Activated CD4-positive, alpha-beta T cell treated with anti-CD3 and anti-CD28 coated beads for 36 hours (primary cell): ENCODE results near the gene FARS2. TPM values are rescaled to one million over a fixed set of nuclear protein-coding genes. Genes with fewer than 3 reads are reported as not detected.

Experiments
- ATAC-seq: fragments of 200-7000 bp; cut with Tn5 transposase; one replicate; pipeline ENCODE4 v1.10.0; 2021; ENCODE audit warnings: mild to moderate bottlenecking, moderate library complexity
- CTCF ChIA-PET: fragments of 350-600 bp; sonication (Branson Sonifier 250); formaldehyde crosslinking; loops from one replicate; lab custom pipeline; 2021; ENCODE audit warnings: antibody characterized with exemption; lab: Charles Lee
- POLR2A ChIA-PET: fragments of 350-600 bp; sonication (Branson Sonifier 250); formaldehyde crosslinking; loops from one replicate; lab custom pipeline; 2021; ENCODE audit warnings: antibody characterized with exemption, inconsistent platforms; lab: Charles Lee
- DNase-seq: peaks from one replicate; pipeline ENCODE4 v3.0.0-alpha.2; 2020
- H3K27ac Mint-ChIP-seq: one replicate; pipeline ENCODE4 v1.8.0; 2021; ENCODE audit warnings: mixed read lengths
- H3K27me3 Mint-ChIP-seq: one replicate; pipeline ENCODE4 v1.8.0; 2021; ENCODE audit warnings: mixed read lengths
- H3K36me3 Mint-ChIP-seq: one replicate; pipeline ENCODE4 v1.8.0; 2021; ENCODE audit warnings: low read depth, mixed read lengths
- H3K4me1 Mint-ChIP-seq: one replicate; pipeline ENCODE4 v1.8.0; 2021; ENCODE audit warnings: mixed read lengths
- H3K4me3 Mint-ChIP-seq: one replicate; pipeline ENCODE4 v1.8.0; 2021; ENCODE audit warnings: mild to moderate bottlenecking, moderate library complexity, mixed read lengths
- H3K9me3 Mint-ChIP-seq: one replicate; pipeline ENCODE4 v1.8.0; 2021; ENCODE audit warnings: low read depth, mixed read lengths
- intact Hi-C, 2 experiments: fragments of 100-400 bp; cut with DNase I in 1 of 2; cut with micrococcal nuclease in 1 of 2; formaldehyde crosslinking; loops; one replicate each; pipeline versions ENCODE4 v1.14.2 to v1.15.1; 2022 to 2024; cut with DNase I, micrococcal nuclease
- total RNA-seq, 2 experiments: library from RNA; stranded (reverse); gene quantifications; one replicate each; pipeline ENCODE4 v1.2.3, GENCODE V29; 2021

Gene FARS2
- total RNA-seq, 2 experiments from 2014 or later, result 17.6 to 18.4 TPM

DNA sequence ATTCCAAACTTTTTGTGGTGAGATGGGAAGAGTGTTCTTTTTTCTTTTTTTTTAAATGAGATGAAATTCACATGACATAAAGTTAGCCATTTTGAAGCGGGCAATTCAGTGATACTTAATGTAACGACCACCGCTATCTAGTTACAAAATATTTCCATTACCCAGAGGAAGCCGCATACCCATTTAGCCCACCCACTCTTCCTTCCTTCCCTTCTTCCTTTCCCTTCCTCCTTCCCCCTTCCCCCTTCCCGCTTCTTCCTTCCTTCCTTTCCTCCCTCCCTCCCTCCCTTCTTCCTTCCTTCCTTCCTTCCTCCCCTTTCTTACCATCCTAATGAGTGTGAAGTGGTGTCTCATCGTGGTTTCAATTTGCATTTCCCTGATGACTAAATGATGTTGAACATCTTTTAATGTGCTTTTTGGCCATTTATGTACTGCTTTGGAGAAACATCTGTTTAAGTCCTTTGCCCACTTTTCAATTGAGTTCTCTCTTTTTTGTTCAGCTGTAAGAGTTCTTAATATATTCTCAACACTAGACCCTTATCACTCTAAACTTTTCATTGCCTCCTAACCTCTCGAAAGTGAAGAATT is 371.1 kb downstream of the FARS2 start:
- Mint-ChIP-seq H3K9me3 (no peaks in the 10 kb centered on the region), H3K4me1 (peaks cover 16% of the 10 kb centered on the region), H3K36me3 (peaks cover 11% of the 10 kb centered on the region), H3K27me3 (no peaks in the 10 kb centered on the region), H3K27ac (no peak overlapping the region), H3K4me3 (no peak overlapping the region)
- POLR2A ChIA-PET, result no interaction called here
- ATAC-seq (peak; percentile 39), DNase-seq (no peak)
- CTCF ChIA-PET, result interaction anchor here (1.1 kb wide), 1 partner anchor 39 kb away, joined by 3 read pairs; no protein-coding TSS in a partner anchor
- intact Hi-C loops, result no loop called here

DNA sequence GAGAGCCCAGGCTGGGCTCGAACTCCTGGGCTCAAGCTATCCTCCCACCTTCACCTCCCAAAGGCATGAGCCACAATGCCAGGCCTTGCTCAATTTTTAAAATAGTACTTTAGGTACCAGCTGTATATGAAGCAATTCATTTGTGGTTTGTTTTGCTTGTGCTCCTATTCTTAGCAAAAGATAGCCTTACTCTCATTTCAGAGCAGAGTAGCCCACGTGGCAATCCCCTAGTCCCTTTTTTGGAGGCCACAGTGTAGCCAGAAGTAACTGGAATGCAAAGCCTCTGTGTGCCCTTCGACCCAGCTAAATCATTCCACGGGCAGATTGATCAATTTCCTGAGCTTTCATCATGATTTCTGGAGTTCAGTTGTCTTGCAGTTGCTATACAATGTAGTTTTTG is 373.2 kb downstream of the FARS2 start:
- H3K4me3 Mint-ChIP-seq, result no peak overlapping the region
- H3K27me3 Mint-ChIP-seq, result no peaks in the 10 kb centered on the region
- ATAC-seq, result no peak
- no peak overlapping the region for H3K27ac Mint-ChIP-seq
- CTCF ChIA-PET, result interaction anchor here (1.2 kb wide), 1 partner anchor 13 kb away, joined by 4 read pairs; no protein-coding TSS in a partner anchor
- intact Hi-C loops, result no loop called here
- no peaks in the 10 kb centered on the region for H3K9me3 Mint-ChIP-seq
- DNase-seq, result no peak
- peaks cover 5% of the 10 kb centered on the region for H3K4me1 Mint-ChIP-seq
- POLR2A ChIA-PET, result no interaction called here
- H3K36me3 Mint-ChIP-seq, result peaks cover 11% of the 10 kb centered on the region

DNA sequence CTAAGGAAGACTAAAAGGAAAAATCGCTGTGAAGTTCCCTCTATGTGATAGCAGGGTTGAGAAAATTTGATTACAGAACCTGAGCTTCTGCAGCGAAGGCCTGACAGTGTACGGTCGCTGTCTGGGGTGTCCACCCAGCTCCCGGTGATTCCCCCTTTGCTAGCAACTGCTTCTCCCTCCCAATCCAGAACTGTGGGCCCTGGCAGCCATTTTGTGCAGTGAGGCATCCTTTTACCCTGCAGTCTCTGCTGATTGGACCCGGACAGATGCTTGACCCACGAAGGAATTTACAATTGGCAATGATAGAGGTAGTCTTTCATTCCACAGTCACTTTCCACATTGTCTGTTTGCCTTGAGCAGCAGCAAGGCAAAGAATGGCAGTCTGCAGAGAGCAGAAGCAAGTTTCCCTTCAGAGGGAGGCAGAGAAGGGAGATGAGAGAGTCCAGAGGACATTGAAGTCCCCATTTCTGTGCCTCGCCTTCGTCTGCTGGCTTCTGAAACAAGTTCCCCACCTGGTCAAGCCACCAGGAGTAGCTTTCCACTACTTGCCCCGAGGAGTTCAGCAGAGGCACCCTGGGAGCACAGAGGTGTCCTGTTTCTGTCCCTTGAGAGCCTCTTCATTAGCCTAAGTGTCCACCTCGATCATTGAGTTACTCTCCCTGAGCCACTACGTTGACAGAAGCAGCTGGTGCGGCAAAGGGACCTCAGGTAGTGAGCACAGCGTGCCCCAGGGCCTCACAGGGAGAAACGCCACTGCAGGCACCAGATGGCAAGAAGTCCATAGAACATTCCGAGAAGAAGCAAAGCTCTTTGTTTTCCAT is 375.1 kb downstream of the FARS2 start:
- Mint-ChIP-seq H3K4me1 (peaks cover 5% of the 10 kb centered on the region), H3K27ac (no peak overlapping the region)

GRCh38 chr6:5637714-5638113 is 376.4 kb downstream of the FARS2 start:
- ChIA-PET CTCF (no interaction called here), POLR2A (no interaction called here)
- no peak for ATAC-seq
- intact Hi-C loops, result no loop called here
- H3K27ac Mint-ChIP-seq, result no peak overlapping the region
- H3K4me3 Mint-ChIP-seq, result no peak overlapping the region
- H3K27me3 Mint-ChIP-seq, result no peaks in the 10 kb centered on the region
- peaks cover 21% of the 10 kb centered on the region for H3K36me3 Mint-ChIP-seq
- H3K4me1 Mint-ChIP-seq, result peaks cover 3% of the 10 kb centered on the region
- no peak for DNase-seq
- H3K9me3 Mint-ChIP-seq, result peaks cover 8% of the 10 kb centered on the region

More for the DNA sequence above, 375.1 kb downstream of the FARS2 start:
- Mint-ChIP-seq H3K4me3 (no peak overlapping the region), H3K27me3 (no peaks in the 10 kb centered on the region), H3K36me3 (peaks cover 23% of the 10 kb centered on the region), H3K9me3 (peaks cover 8% of the 10 kb centered on the region)
- no peak for ATAC-seq
- no peak for DNase-seq
- ChIA-PET POLR2A (no interaction called here), CTCF (no interaction called here)
- intact Hi-C loops, result no loop called here

DNA sequence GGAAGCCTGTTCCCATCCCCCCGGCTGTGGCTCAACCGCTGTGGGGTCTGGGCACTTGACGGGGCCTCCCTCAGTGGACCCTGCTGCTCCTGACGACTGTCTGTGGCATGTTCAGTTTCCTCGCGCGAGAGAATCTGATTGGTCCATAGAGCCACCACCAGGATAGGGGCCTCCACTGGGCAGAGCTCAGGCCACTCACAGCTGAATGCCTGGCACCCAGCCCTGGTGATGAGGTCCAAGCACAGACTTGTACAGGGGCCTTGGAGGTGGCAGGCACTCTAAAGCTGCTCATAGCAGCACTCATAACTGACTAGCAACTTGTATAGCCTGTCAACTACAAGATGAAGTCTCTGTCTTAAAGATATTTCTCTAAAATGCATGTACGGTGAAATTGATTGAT is 377.4 kb downstream of the FARS2 start:
- Mint-ChIP-seq H3K4me3 (no peak overlapping the region), H3K4me1 (no peaks in the 10 kb centered on the region), H3K27ac (no peak overlapping the region), H3K9me3 (peaks cover 8% of the 10 kb centered on the region), H3K36me3 (peaks cover 18% of the 10 kb centered on the region), H3K27me3 (no peaks in the 10 kb centered on the region)
- no peak for ATAC-seq
- intact Hi-C loops, result no loop called here
- DNase-seq, result no peak
- CTCF ChIA-PET, result no interaction called here
- POLR2A ChIA-PET, result no interaction called here

- intact Hi-C loops, result no loop called here
- Mint-ChIP-seq H3K4me1 (no peaks in the 10 kb centered on the region), H3K36me3 (peaks cover 18% of the 10 kb centered on the region), H3K27ac (no peak overlapping the region), H3K9me3 (peaks cover 8% of the 10 kb centered on the region), H3K27me3 (no peaks in the 10 kb centered on the region), H3K4me3 (no peak overlapping the region)
- ChIA-PET POLR2A (no interaction called here), CTCF (no interaction called here)
- no peak for DNase-seq
- ATAC-seq, result no peak
Measured at GRCh38 chr6:5639193-5639592, 377.9 kb downstream of the FARS2 start.

- Mint-ChIP-seq H3K4me1 (no peaks in the 10 kb centered on the region), H3K4me3 (no peak overlapping the region), H3K27ac (no peak overlapping the region), H3K36me3 (peaks cover 15% of the 10 kb centered on the region), H3K9me3 (peaks cover 8% of the 10 kb centered on the region), H3K27me3 (no peaks in the 10 kb centered on the region)
- ATAC-seq (no peak), DNase-seq (no peak)
- intact Hi-C loops, result no loop called here
- ChIA-PET POLR2A (no interaction called here), CTCF (interaction anchor here (0.6 kb wide), 1 partner anchor 1593 kb away, joined by 3 read pairs; no protein-coding TSS in a partner anchor)
Measured at GRCh38 chr6:5640614-5641013, 379.3 kb downstream of the FARS2 start.

DNA sequence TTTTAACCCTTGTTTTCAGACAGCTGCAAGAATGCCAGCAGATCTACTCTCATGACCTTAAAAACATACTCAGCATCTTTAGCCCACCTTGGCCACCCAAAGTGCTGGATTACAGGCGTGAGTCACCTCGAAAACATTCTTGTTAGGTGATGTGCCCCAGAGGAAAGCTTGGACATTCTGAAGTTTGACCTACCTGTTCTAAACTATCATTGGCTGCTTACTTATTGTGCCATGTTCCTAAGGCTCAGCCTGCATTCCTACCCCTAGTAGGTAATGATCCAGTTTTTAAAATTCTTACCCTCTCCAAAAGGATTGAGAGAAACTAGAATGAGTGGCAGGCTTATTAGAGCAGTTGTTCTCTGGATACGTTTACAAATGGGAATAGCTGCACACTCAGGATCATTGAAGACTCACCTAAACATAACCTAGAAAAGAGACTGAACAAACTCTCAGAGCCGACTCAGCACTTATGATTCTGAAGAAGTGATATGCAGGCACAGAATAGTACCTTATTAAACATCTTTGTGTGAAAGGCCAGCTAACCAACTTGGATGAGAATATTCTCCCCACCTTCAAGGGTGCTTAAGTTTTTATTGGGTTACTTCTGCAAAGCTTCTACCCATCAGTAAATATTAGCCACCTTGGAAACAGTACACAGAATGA is 383.3 kb downstream of the FARS2 start:
- no peak overlapping the region for H3K4me3 Mint-ChIP-seq
- no peaks in the 10 kb centered on the region for H3K4me1 Mint-ChIP-seq
- peaks cover 13% of the 10 kb centered on the region for H3K36me3 Mint-ChIP-seq
- H3K9me3 Mint-ChIP-seq, result peaks cover 8% of the 10 kb centered on the region
- no peaks in the 10 kb centered on the region for H3K27me3 Mint-ChIP-seq
- ChIA-PET POLR2A (no interaction called here), CTCF (no interaction called here)
- DNase-seq (no peak), ATAC-seq (no peak)
- intact Hi-C loops, result no loop called here
- no peak overlapping the region for H3K27ac Mint-ChIP-seq

GRCh38 chr6:5645328-5646290 is 384.3 kb downstream of the FARS2 start:
- intact Hi-C loops, result no loop called here
- Mint-ChIP-seq H3K27ac (no peak overlapping the region), H3K4me1 (no peaks in the 10 kb centered on the region), H3K9me3 (peaks cover 3% of the 10 kb centered on the region), H3K27me3 (no peaks in the 10 kb centered on the region), H3K36me3 (peaks cover 5% of the 10 kb centered on the region), H3K4me3 (no peak overlapping the region)
- ATAC-seq (no peak), DNase-seq (no peak)
- CTCF ChIA-PET, result interaction anchor here (1.0 kb wide), 1 partner anchor 156 kb away, joined by 3 read pairs; no protein-coding TSS in a partner anchor
- POLR2A ChIA-PET, result no interaction called here

DNA sequence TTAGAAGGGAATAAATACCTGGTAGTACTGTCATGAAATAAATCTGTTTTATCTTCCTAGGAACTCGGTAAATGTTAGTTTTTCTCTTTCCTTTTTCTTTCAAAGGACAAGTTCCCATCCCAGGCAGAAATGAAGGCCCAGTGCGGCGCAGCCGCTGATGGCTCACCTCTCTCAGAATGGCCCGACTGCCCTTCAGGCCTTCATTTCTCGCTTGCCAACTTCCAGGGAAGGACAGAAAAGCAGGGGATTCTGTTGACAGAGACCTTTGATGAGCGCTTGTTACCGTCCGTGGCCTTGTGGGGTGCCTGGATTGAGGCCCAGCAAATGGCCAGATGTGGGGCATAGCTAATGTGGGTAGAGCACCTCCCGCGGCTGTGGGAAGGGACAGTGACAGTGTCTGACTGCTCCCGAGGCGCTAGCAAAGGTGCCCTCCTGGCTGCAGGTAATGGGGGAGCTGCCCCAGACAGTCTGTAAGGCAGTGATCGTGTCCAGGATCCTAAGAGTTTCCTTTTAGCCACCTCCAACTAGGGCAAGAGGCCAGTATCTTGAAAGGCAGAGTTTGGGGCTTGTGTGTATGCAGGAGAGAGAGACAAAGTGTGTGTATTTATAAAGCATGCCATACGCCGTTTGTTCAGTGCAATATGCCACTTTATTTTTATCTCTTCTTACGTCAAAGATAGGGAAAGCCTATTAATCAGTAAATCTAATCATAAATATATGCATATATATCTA is 391.3 kb downstream of the FARS2 start:
- ChIA-PET CTCF (interaction anchor here (1.5 kb wide), 1 partner anchor 12 kb away, joined by 5 read pairs; no protein-coding TSS in a partner anchor), POLR2A (no interaction called here)
- no peaks in the 10 kb centered on the region for H3K27me3 Mint-ChIP-seq
- peaks cover 21% of the 10 kb centered on the region for H3K36me3 Mint-ChIP-seq
- intact Hi-C loops, result no loop called here
- ATAC-seq (no peak), DNase-seq (no peak)
- peaks cover 6% of the 10 kb centered on the region for H3K9me3 Mint-ChIP-seq
- no peaks in the 10 kb centered on the region for H3K4me1 Mint-ChIP-seq
- no peak overlapping the region for H3K27ac Mint-ChIP-seq
- H3K4me3 Mint-ChIP-seq, result no peak overlapping the region
